ENCODE results near the gene KIRREL1.

DNA sequence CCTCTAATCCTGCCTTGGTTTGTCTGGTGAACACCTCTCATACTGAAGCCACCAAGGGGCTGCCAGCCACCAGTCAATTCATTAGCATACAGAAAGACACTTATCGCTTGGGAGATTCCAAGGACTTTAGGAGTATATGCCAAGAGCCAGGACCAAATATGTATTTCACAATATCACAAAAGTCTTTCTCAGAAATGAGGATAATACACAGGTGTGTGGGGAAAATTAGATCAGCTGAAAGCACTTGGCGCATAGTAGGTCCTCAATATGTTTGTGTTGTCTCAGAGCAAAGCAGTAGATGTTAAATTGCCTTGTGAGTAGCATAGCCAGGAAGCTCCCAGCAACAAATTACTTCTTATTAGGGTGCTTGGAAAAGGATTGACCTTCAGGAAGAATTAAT, 34.1 kb downstream of the KIRREL1 start:
- TF ChIP-seq POLR2A (IDR thresholded peaks at IDR 0.05): no peak
- no peak for TF ChIP-seq CTCF (IDR thresholded peaks at IDR 0.05)
